Stimulated activated CD8-positive, alpha-beta memory T cell treated with anti-CD3 and anti-CD28 coated beads, Interleukin-4, amount 100 ng/mL, for 4 hours (primary cell): ENCODE results near the gene NT5C3A.
"Not testable (repeated sequence)": the region's sequence is repeated elsewhere in the genome, so short reads cannot be mapped to it uniquely, and the experiment has no call there.

Experiments used
- DNase-seq, 2 donors: peaks; one replicate each; pipeline ENCODE4 v3.0.0-alpha.2; 2020; ENCODE audit warnings: low read depth in 2 of 2, low spot score in 1 of 2

NT5C3A gene

GRCh38 chr7:32979902-32980301 is 82.7 kb downstream of the NT5C3A start:
- DNase-seq, result not testable (repeated sequence)

DNA sequence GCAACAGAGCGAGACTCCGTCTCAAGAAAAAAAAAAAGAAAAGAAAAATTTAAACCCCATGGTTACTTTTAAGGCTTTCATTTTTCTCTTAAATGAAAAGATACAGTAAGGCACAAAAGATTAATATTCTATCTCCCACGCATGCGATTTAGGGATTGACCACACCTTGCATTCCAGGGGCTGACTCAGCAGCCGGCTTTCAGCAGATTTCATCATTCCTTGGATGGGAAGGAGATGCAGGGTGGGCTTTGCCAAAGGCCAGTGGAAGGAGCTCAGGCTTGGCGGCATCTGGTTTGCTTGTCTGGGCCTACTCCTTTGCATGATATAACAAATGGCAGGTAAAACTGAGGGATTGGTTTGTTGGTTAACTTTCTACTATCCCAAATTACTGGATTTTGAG is 83.3 kb downstream of the NT5C3A start:
- DNase-seq, result not testable (repeated sequence)

GRCh38 chr7:32977159-32977558 is 85.4 kb downstream of the NT5C3A start:
- not testable (repeated sequence) for DNase-seq

GRCh38 chr7:32971967-32972366 is 90.6 kb downstream of the NT5C3A start:
- not testable (repeated sequence) for DNase-seq

- not testable (repeated sequence) for DNase-seq
These were observed 95.4 kb downstream of the NT5C3A start for GRCh38 chr7:32967268-32967582.

GRCh38 chr7:32966489-32967267 is 95.9 kb downstream of the NT5C3A start:
- DNase-seq, result not testable (repeated sequence)

- not testable (repeated sequence) for DNase-seq
These were observed 98.0 kb downstream of the NT5C3A start for GRCh38 chr7:32964461-32965159.
